GM12873 (cell line): ENCODE results near the gene C12orf56.

ENCODE experiments used
- TF ChIP-seq, protein P1 (sequence below): IDR thresholded peaks from 2 replicates; pipeline ENCODE4 v1.5.1; 2012; ENCODE audit warnings: low read depth, mild to moderate bottlenecking, moderate library complexity, low read length, control low read depth; ENCODE audit not compliant: insufficient read depth; ENCODE audit errors: missing control alignments

Gene C12orf56

DNA sequence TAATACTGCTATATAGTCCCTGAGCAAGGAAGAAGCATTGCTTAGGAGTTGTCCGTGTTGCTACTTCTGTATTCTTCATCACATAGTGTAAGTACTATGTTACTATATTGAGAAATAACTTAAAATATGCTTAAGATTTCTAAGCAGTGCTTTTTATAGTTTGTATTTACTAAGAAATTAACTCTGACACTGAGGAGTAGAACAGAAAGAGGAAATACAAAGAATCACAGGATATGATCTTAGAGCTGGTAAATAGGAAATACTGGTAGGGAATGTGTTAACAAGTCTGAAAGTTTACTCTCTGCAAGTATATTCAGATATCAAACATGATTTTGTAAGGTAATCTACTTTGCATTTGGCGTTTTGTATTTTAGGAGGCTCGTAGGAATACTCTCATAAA is 29.1 kb upstream of the C12orf56 start:
- TF ChIP-seq, protein P1, sequence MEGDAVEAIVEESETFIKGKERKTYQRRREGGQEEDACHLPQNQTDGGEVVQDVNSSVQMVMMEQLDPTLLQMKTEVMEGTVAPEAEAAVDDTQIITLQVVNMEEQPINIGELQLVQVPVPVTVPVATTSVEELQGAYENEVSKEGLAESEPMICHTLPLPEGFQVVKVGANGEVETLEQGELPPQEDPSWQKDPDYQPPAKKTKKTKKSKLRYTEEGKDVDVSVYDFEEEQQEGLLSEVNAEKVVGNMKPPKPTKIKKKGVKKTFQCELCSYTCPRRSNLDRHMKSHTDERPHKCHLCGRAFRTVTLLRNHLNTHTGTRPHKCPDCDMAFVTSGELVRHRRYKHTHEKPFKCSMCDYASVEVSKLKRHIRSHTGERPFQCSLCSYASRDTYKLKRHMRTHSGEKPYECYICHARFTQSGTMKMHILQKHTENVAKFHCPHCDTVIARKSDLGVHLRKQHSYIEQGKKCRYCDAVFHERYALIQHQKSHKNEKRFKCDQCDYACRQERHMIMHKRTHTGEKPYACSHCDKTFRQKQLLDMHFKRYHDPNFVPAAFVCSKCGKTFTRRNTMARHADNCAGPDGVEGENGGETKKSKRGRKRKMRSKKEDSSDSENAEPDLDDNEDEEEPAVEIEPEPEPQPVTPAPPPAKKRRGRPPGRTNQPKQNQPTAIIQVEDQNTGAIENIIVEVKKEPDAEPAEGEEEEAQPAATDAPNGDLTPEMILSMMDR = no peak

GRCh38 chr12:64418209-64418608 is 27.7 kb upstream of the C12orf56 start:
- TF ChIP-seq, protein P1 = no peak

- TF ChIP-seq, protein P1 = no peak
These were observed 23.3 kb upstream of the C12orf56 start for GRCh38 chr12:64413884-64414283.

DNA sequence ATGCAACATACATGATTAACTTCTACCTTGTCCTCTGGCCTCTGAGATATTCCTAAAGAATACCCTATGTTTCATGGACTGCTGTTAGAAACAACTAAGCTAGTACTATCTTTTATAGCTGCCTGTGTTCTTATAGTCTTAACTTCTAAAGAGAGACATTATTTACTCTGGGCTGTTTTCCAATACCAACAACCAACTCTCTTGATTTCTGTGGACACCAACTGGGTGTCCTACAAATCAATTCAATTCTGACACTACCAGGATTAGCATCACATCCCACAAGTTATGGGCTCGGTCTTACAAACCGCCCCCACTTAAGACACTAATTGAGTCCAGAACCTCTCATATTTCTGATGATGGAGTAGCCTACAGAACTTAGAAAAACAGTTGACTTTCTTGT is 21.9 kb upstream of the C12orf56 start:
- TF ChIP-seq, protein P1 = no peak

- TF ChIP-seq, protein P1 = no peak
These were observed 20.9 kb upstream of the C12orf56 start for GRCh38 chr12:64411427-64411826.

- TF ChIP-seq, protein P1 = no peak
These were observed 17.0 kb upstream of the C12orf56 start for GRCh38 chr12:64407342-64408223.

DNA sequence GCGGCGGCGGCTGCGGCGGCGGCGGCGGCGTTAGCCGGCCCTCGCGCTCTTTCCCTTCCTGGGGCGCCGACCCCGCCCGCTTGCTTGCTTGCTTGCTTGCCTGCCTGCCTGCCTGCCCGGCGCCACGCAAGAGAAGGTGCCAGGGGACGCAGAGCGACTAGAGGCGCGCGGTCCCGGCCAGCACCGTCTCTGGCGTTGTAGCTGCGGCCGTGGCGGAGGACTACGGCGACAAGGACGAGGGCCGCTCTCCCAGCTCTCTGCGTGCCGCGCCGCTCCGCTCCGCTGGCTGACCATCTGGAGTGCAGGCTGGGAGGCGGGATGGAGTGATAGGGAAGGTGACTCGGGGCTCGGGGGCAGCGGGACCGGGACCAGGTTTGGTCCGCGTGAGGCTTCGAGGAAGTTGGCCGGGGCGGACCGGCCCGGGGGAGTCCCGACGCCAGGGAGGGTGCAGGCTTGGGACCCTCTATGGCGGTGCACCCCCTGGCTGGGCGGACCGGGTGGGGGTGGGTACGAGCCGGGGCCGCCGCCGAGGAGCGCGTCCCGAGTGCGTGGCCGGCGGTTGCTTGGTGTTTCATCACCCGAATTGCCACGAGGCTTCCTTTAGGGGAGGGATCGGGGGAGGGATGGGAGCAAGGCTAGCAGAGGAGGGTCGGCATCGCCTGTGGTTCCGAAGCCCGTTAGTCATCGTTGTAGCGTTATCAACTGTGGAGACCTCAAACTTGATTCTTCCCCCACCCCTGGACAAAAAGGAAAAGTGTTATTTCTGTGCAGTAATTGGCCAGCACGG is 14.1 kb upstream of the C12orf56 start:
- TF ChIP-seq, protein P1 = no peak
